GM18951 (cell line): Measurements from ENCODE around the gene NPTXR.
A peak's percentile ranks its signal among the peaks of the same experiment; 100 is the strongest.

ENCODE experiments used
- POLR2A ChIP-seq: IDR thresholded peaks from 4 replicates; pipeline ENCODE4 v1.6.1; 2011; ENCODE audit warnings: mild to moderate bottlenecking; ENCODE audit not compliant: insufficient read length, insufficient read depth; ENCODE audit errors: extremely low read depth
- in situ Hi-C: fragments of 300-500 bp; cut with MboI; formaldehyde crosslinking; loops from one replicate; pipeline ENCODE4 v1.12.0; 2022; ENCODE audit warnings: low sequenced_read_pairs, mixed read lengths, inconsistent platforms; ENCODE audit not compliant: unreplicated experiment

NPTXR gene

GRCh38 chr22:38798496-38798895, 45.3 kb downstream of the NPTXR start:
- TF ChIP-seq POLR2A, result no peak
- in situ Hi-C loops, result no loop called here

- no peak for TF ChIP-seq POLR2A
These were observed 47.4 kb downstream of the NPTXR start for GRCh38 chr22:38796262-38796957.

GRCh38 chr22:38795569-38795968, 48.3 kb downstream of the NPTXR start:
- in situ Hi-C loops, result no loop called here

More at GRCh38 chr22:38796262-38796957, 47.4 kb downstream of the NPTXR start:
- in situ Hi-C loops, result no loop called here

GRCh38 chr22:38793721-38794466, 49.9 kb downstream of the NPTXR start, which contains the start of gene DNAL4:
Gene DNAL4, minus strand, starts transcription at chr22:38794143. Its CDS starts 11,412 bp downstream, at chr22:38782731.
- in situ Hi-C loops, result no loop called here
- TF ChIP-seq POLR2A, result peak; percentile 56

More at GRCh38 chr22:38795569-38795968, 48.3 kb downstream of the NPTXR start:
- no peak for TF ChIP-seq POLR2A

- TF ChIP-seq POLR2A, result no peak
- in situ Hi-C loops, result no loop called here
These were observed 50.5 kb downstream of the NPTXR start for GRCh38 chr22:38793317-38793716.

- no peak for TF ChIP-seq POLR2A
- in situ Hi-C loops, result no loop called here
These were observed 51.0 kb downstream of the NPTXR start for GRCh38 chr22:38792833-38793232.

- TF ChIP-seq POLR2A, result no peak
- in situ Hi-C loops, result no loop called here
These were observed 54.2 kb downstream of the NPTXR start for GRCh38 chr22:38789606-38790005.

- in situ Hi-C loops, result no loop called here
- no peak for TF ChIP-seq POLR2A
These were observed 55.0 kb downstream of the NPTXR start for GRCh38 chr22:38788846-38789245.

- in situ Hi-C loops, result no loop called here
These were observed 55.6 kb downstream of the NPTXR start for GRCh38 chr22:38788021-38788816.

GRCh38 chr22:38786631-38787030, 57.2 kb downstream of the NPTXR start:
- in situ Hi-C loops, result no loop called here
- TF ChIP-seq POLR2A, result no peak

More at GRCh38 chr22:38788021-38788816, 55.6 kb downstream of the NPTXR start:
- TF ChIP-seq POLR2A, result no peak

GRCh38 chr22:38784856-38785255, 59.0 kb downstream of the NPTXR start:
- no peak for TF ChIP-seq POLR2A
- in situ Hi-C loops, result no loop called here

GRCh38 chr22:38784035-38784434, 59.8 kb downstream of the NPTXR start:
- no peak for TF ChIP-seq POLR2A
- in situ Hi-C loops, result no loop called here

- in situ Hi-C loops, result no loop called here
- TF ChIP-seq POLR2A, result no peak
These were observed 60.7 kb downstream of the NPTXR start for GRCh38 chr22:38783095-38783615.

GRCh38 chr22:38782402-38783094, 61.3 kb downstream of the NPTXR start:
- in situ Hi-C loops, result no loop called here
- no peak for TF ChIP-seq POLR2A
